Keratinocyte (primary cell): Measurements from ENCODE around the gene POLE. TPM values are rescaled to one million over a fixed set of nuclear protein-coding genes. Genes with fewer than 3 reads are reported as not detected.

Experiments used
- DNase-seq: peaks from one replicate; pipeline ENCODE4 v3.0.0-alpha.2; 2011; ENCODE audit warnings: low read depth, missing footprints, low spot score
- FAIRE-seq: peaks from 2 replicates; lab custom pipeline; 2011; peaks lifted over from hg19 to GRCh38; lab: Jason Lieb, UNC
- H2AFZ ChIP-seq: 2 replicates; pipeline ENCODE4 v1.6.0; 2012; ENCODE audit warnings: low read length, control low read depth, inconsistent platforms; ENCODE audit not compliant: control insufficient read depth
- H3K27ac ChIP-seq: 2 replicates; pipeline ENCODE4 v1.5.1; 2011; ENCODE audit warnings: low read length; ENCODE audit not compliant: control insufficient read depth, insufficient read depth
- H3K27me3 ChIP-seq: 3 replicates; pipeline ENCODE4 v1.6.0; 2011; ENCODE audit warnings: low read length; ENCODE audit not compliant: control insufficient read depth, insufficient read depth; ENCODE audit errors: extremely low read depth
- H3K36me3 ChIP-seq, 2 experiments: 2 replicates in 1 of 2; 3 replicates in 1 of 2; pipeline ENCODE4 v1.5.1; 2011; ENCODE audit warnings: low read length in 2 of 2, mild to moderate bottlenecking in 1 of 2; ENCODE audit not compliant: control insufficient read depth in 2 of 2, insufficient read depth in 2 of 2; ENCODE audit errors: extremely low read depth in 1 of 2
- H3K4me1 ChIP-seq: 3 replicates; pipeline ENCODE4 v1.5.1; 2011; ENCODE audit warnings: low read length; ENCODE audit not compliant: control insufficient read depth, insufficient read depth; ENCODE audit errors: extremely low read depth
- H3K4me2 ChIP-seq: 3 replicates; pipeline ENCODE4 v1.6.0; 2011; ENCODE audit warnings: low read depth, low read length; ENCODE audit not compliant: control insufficient read depth, insufficient read depth; ENCODE audit errors: extremely low read depth
- H3K4me3 ChIP-seq, 3 experiments: fragments of 200-600 bp in 1 of 3; sonication (generic) in 1 of 3; 2 replicates in 2 of 3; 3 replicates in 1 of 3; pipeline ENCODE4 v1.5.1; 2011 to 2016; ENCODE audit warnings: low read length in 3 of 3, mild to moderate bottlenecking in 3 of 3, control low read depth in 2 of 3, inconsistent platforms in 1 of 3, low read depth in 1 of 3, mixed read lengths in 1 of 3, mixed run types in 1 of 3, moderate library complexity in 1 of 3; ENCODE audit not compliant: control insufficient read depth in 2 of 3, insufficient read depth in 2 of 3; ENCODE audit errors: extremely low read depth in 1 of 3
- H3K79me2 ChIP-seq: 2 replicates; pipeline ENCODE4 v1.6.0; 2012; ENCODE audit warnings: low read length; ENCODE audit not compliant: control insufficient read depth, insufficient read depth
- H3K9ac ChIP-seq: 3 replicates; pipeline ENCODE4 v1.6.0; 2011; ENCODE audit warnings: low read length; ENCODE audit not compliant: control insufficient read depth, insufficient read depth; ENCODE audit errors: extremely low read depth
- H3K9me1 ChIP-seq: 3 replicates; pipeline ENCODE4 v1.6.0; 2011; ENCODE audit warnings: low read length; ENCODE audit not compliant: control insufficient read depth, insufficient read depth; ENCODE audit errors: extremely low read depth
- H3K9me3 ChIP-seq: 2 replicates; pipeline ENCODE4 v1.5.1; 2012; ENCODE audit warnings: low read depth, low read length; ENCODE audit not compliant: control insufficient read depth
- H4K20me1 ChIP-seq: 3 replicates; pipeline ENCODE4 v1.6.0; 2011; ENCODE audit warnings: low read length; ENCODE audit not compliant: control insufficient read depth, insufficient read depth; ENCODE audit errors: extremely low read depth
- CTCF ChIP-seq, 3 experiments: IDR thresholded peaks in 1 of 3; conservative IDR thresholded peaks in 1 of 3; optimal IDR thresholded peaks in 1 of 3; 2 replicates in 2 of 3; 3 replicates in 1 of 3; pipeline versions ENCODE3 to v1.5.1; 2011; ENCODE audit warnings: low read length in 3 of 3, mild to moderate bottlenecking in 3 of 3, moderate library complexity in 2 of 3, control low read depth in 1 of 3, inconsistent platforms in 1 of 3; ENCODE audit not compliant: insufficient read depth in 2 of 3; ENCODE audit errors: extremely low read depth in 1 of 3
- EZH2 ChIP-seq: IDR thresholded peaks from one replicate; pipeline ENCODE4 v1.6.1; 2012; ENCODE audit warnings: inconsistent platforms, mild to moderate bottlenecking, low read length, moderate library complexity
- dilution Hi-C: fragments of 300-500 bp; cut with MboI; formaldehyde crosslinking; loops from one replicate; pipeline ENCODE4 v1.7.0; 2020; ENCODE audit warnings: low sequenced_read_pairs; ENCODE audit not compliant: extremely low pct_ligation_motif_present
- polyA plus RNA-seq, 5 experiments: library from polyadenylated mRNA; depleted of rRNA in 3 of 5; stranded (reverse) in 3 of 5; stranded (forward) in 1 of 5; unstranded in 1 of 5; fragments of >200 nt; gene quantifications; 1 replicate in 1 of 5; 2 replicates in 3 of 5; 3 replicates in 1 of 5; pipeline versions ENCODE4 v1.2.1 to v1.2.3, GENCODE V29; 2011 to 2012; ENCODE audit warnings: missing spikeins in 2 of 5, low read depth in 1 of 5, low replicate concordance in 1 of 5

POLE gene
- polyA plus RNA-seq, 1 donor (not counting 4 experiments of a cell fraction or from before 2014, with no cell fraction given) = 14.8 TPM

DNA sequence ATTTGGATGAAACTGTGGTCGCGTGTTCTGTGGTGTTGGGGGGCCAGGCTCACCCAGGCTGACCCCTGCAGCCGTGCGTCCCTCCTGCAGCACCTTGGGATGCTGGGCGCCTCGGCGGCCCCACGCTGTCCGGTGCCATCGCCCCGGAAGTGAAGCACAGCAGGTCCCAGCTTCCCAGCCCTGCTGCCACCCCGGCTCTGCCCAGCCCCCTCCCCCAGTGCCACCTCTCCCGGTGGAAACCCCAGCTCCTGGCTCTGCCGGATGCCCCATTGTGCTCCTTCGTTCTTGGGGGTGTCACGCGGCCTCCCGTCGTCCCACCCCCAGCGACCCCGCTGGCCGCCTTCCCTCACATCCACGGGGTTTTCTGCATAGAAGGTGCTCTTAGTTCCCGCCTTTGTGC, 102.0 kb downstream of the POLE start:
- no peak overlapping the region for H2AFZ ChIP-seq
- TF ChIP-seq EZH2 (no peak), CTCF (optimal IDR thresholded peaks at IDR 0.05 in 1 of 3, IDR thresholded peaks at IDR 0.05 in 1 of 3, conservative IDR thresholded peaks at IDR 0.05 in 1 of 3; ENCODE audit: extremely low read depth in 1 of 3, insufficient read depth in 2 of 3, low read length in 3 of 3) (no peak)
- DNase-seq (no peak), FAIRE-seq (no peak)
- no peaks in the 10 kb centered on the region for H4K20me1 ChIP-seq
- peaks cover 5% of the 10 kb centered on the region for H3K27me3 ChIP-seq
- dilution Hi-C loops = no loop called here
- H3K9me1 ChIP-seq = no peaks in the 10 kb centered on the region
- no peak overlapping the region for H3K27ac ChIP-seq
- H3K4me1 ChIP-seq = no peaks in the 10 kb centered on the region
- H3K9ac ChIP-seq = no peak overlapping the region
- H3K4me2 ChIP-seq = no peak overlapping the region
- peaks cover 0 to 6% of the 10 kb centered on the region in 2 experiments for H3K36me3 ChIP-seq
- H3K79me2 ChIP-seq = no peaks in the 10 kb centered on the region
- no peak overlapping the region for H3K4me3 ChIP-seq
- H3K9me3 ChIP-seq = no peaks in the 10 kb centered on the region

DNA sequence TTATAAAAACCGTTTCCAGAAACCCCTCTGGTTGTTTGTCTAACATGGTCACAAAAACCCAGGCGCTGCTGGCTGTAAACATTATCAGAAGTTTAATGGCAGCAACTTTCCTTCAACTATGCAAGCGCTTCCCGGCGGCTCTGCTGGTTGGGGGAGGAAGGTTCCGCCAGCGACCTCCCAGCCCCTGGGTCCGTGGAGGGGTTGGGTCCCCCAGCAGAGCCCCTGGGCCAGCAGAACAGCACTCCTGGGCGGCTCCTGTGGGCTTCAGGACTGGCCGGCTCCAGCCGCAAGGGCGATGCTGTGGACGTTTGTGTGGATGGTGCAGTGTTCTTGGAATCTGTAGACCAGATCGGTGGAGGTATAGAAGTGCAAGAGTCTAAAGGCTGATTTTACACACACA, 102.7 kb downstream of the POLE start:
- H3K9me1 ChIP-seq = no peaks in the 10 kb centered on the region
- no peaks in the 10 kb centered on the region for H4K20me1 ChIP-seq
- dilution Hi-C loops = no loop called here
- H3K79me2 ChIP-seq = no peaks in the 10 kb centered on the region
- H3K27me3 ChIP-seq = peaks cover 5% of the 10 kb centered on the region
- FAIRE-seq (no peak), DNase-seq (no peak)
- no peak overlapping the region for H3K4me2 ChIP-seq
- no peak overlapping the region for H3K27ac ChIP-seq
- no peaks in the 10 kb centered on the region for H3K4me1 ChIP-seq
- no peaks in the 10 kb centered on the region for H3K9me3 ChIP-seq
- no peak overlapping the region for H2AFZ ChIP-seq
- H3K9ac ChIP-seq = no peak overlapping the region
- peaks cover 0 to 6% of the 10 kb centered on the region in 2 experiments for H3K36me3 ChIP-seq
- TF ChIP-seq EZH2 (no peak), CTCF (optimal IDR thresholded peaks at IDR 0.05 in 1 of 3, IDR thresholded peaks at IDR 0.05 in 1 of 3, conservative IDR thresholded peaks at IDR 0.05 in 1 of 3; ENCODE audit: extremely low read depth in 1 of 3, insufficient read depth in 2 of 3, low read length in 3 of 3) (no peak)
- no peak overlapping the region for H3K4me3 ChIP-seq
